H1 (cell line): ENCODE data around the gene TNFRSF11A. TPM values are rescaled to one million over a fixed set of nuclear protein-coding genes. Genes with fewer than 3 reads are reported as not detected.

Experiments used
- CTCF ChIA-PET: fragments of 300-600 bp; sonication (Branson Sonifier 250); formaldehyde crosslinking; loops from one replicate; lab custom pipeline; 2021; ENCODE audit not compliant: partially characterized antibody; lab: Charles Lee
- POLR2A ChIA-PET: fragments of 300-600 bp; sonication (Branson Sonifier 250); formaldehyde crosslinking; loops from one replicate; lab custom pipeline; 2021; ENCODE audit warnings: inconsistent platforms; ENCODE audit not compliant: partially characterized antibody; lab: Charles Lee
- DNase-seq, 2 experiments: peaks; one replicate each; pipeline versions ENCODE4 v3.0.0 to v3.0.0-alpha.2; 2010 to 2022; ENCODE audit warnings: low spot score in 2 of 2, low read depth in 1 of 2, mixed read lengths in 1 of 2
- FAIRE-seq: peaks from 2 replicates; lab custom pipeline; 2011; peaks lifted over from hg19 to GRCh38; lab: Jason Lieb, UNC
- H2AFZ ChIP-seq: 2 replicates; pipeline ENCODE4 v1.8.1; 2012; ENCODE audit warnings: low read length, inconsistent platforms
- H2AK5ac ChIP-seq: 2 replicates; pipeline ENCODE4 v1.6.1; 2013; ENCODE audit warnings: low read depth, low read length
- H2BK120ac ChIP-seq: replicated peaks from 2 replicates; pipeline ENCODE3; 2013; ENCODE audit warnings: low read depth, low read length, inconsistent platforms
- H2BK12ac ChIP-seq: 2 replicates; pipeline ENCODE4 v1.6.1; 2013; ENCODE audit warnings: low read depth, low read length
- H2BK15ac ChIP-seq: 2 replicates; pipeline ENCODE4 v1.6.1; 2013; ENCODE audit warnings: low read length
- H2BK20ac ChIP-seq: 2 replicates; pipeline ENCODE4 v1.6.1; 2013; ENCODE audit warnings: low read length
- H2BK5ac ChIP-seq: 2 replicates; pipeline ENCODE4 v1.6.1; 2013; ENCODE audit warnings: low read depth, low read length
- H3K14ac ChIP-seq: 2 replicates; pipeline ENCODE4 v1.6.1; 2013; ENCODE audit warnings: inconsistent platforms; ENCODE audit not compliant: insufficient read length
- H3K18ac ChIP-seq: 2 replicates; pipeline ENCODE4 v1.6.1; 2013; ENCODE audit warnings: low read length; ENCODE audit errors: extremely low read depth
- H3K23ac ChIP-seq: 2 replicates; pipeline ENCODE4 v1.6.1; 2013; ENCODE audit warnings: inconsistent platforms; ENCODE audit not compliant: insufficient read length
- H3K23me2 ChIP-seq: 2 replicates; pipeline ENCODE4 v1.6.1; 2013; ENCODE audit warnings: low read depth, low read length
- H3K27ac ChIP-seq: 2 replicates; pipeline ENCODE4 v1.6.1; 2011; ENCODE audit warnings: low read depth, low read length, inconsistent platforms
- H3K27me3 ChIP-seq, 4 experiments: replicated peaks in 1 of 4; 1 replicate in 1 of 4; 2 replicates in 3 of 4; pipeline versions ENCODE4 v1.6.1 to v1.8.1; 2011 to 2013; ENCODE audit warnings: low read length in 3 of 4, mild to moderate bottlenecking in 3 of 4, inconsistent platforms in 2 of 4, mixed read lengths in 2 of 4, moderate library complexity in 1 of 4; ENCODE audit not compliant: control insufficient read depth in 3 of 4, insufficient read depth in 3 of 4; ENCODE audit errors: extremely low read depth in 1 of 4
- H3K36me3 ChIP-seq, 4 experiments: 2 replicates each; pipeline versions ENCODE4 v1.6.1 to v1.8.1; 2011 to 2013; ENCODE audit warnings: mild to moderate bottlenecking in 4 of 4, low read length in 3 of 4, moderate library complexity in 2 of 4, control low read depth in 1 of 4, inconsistent platforms in 1 of 4; ENCODE audit not compliant: insufficient read depth in 4 of 4, control insufficient read depth in 2 of 4
- H3K4ac ChIP-seq: replicated peaks from 2 replicates; pipeline ENCODE3; 2013; ENCODE audit warnings: low read length, low read depth, mixed read lengths, inconsistent platforms; ENCODE audit not compliant: insufficient read length
- H3K4me1 ChIP-seq, 4 experiments: replicated peaks in 1 of 4; 1 replicate in 1 of 4; 2 replicates in 3 of 4; pipeline versions ENCODE4 v1.6.1 to v1.8.1; 2011 to 2013; ENCODE audit warnings: low read length in 3 of 4, inconsistent platforms in 2 of 4, mixed read lengths in 1 of 4; ENCODE audit not compliant: insufficient read depth in 4 of 4, control insufficient read depth in 3 of 4
- H3K4me2 ChIP-seq, 2 experiments: 2 replicates each; pipeline versions ENCODE4 v1.6.1 to v1.8.1; 2011 to 2013; ENCODE audit warnings: low read depth in 2 of 2, low read length in 2 of 2, control low read depth in 1 of 2, inconsistent platforms in 1 of 2, mild to moderate bottlenecking in 1 of 2; ENCODE audit not compliant: insufficient read depth in 1 of 2
- H3K4me3 ChIP-seq, 4 experiments: fragments of 200-600, 300-600 bp in 1 of 4; sonication (generic), shearing (Covaris generic), sonication (Bioruptor Twin) in 1 of 4; 2 replicates each; pipeline versions ENCODE4 v1.5.1 to v1.8.1; 2011 to 2016; ENCODE audit warnings: low read length in 4 of 4, low read depth in 3 of 4, control low read depth in 2 of 4, inconsistent platforms in 2 of 4, mild to moderate bottlenecking in 2 of 4, mixed read lengths in 1 of 4, moderate library complexity in 1 of 4; ENCODE audit not compliant: insufficient read depth in 2 of 4; ENCODE audit errors: extremely low read depth in 1 of 4
- H3K56ac ChIP-seq: replicated peaks from 2 replicates; pipeline ENCODE3; 2013; ENCODE audit warnings: low read depth, mild to moderate bottlenecking, mixed read lengths, low read length, inconsistent platforms; ENCODE audit not compliant: insufficient read length
- H3K79me1 ChIP-seq: 2 replicates; pipeline ENCODE4 v1.6.1; 2013; ENCODE audit warnings: low read depth, low read length, control low read depth
- H3K79me2 ChIP-seq, 2 experiments: 2 replicates each; pipeline versions ENCODE4 v1.6.1 to v1.8.1; 2012 to 2013; ENCODE audit warnings: low read length in 2 of 2, mild to moderate bottlenecking in 2 of 2, inconsistent platforms in 1 of 2; ENCODE audit not compliant: insufficient read depth in 2 of 2, control insufficient read depth in 1 of 2
- H3K9ac ChIP-seq, 4 experiments: replicated peaks in 1 of 4; 1 replicate in 1 of 4; 2 replicates in 3 of 4; pipeline versions ENCODE4 v1.6.1 to v1.8.1; 2011 to 2013; ENCODE audit warnings: low read depth in 3 of 4, low read length in 3 of 4, control low read depth in 2 of 4, mild to moderate bottlenecking in 2 of 4, moderate library complexity in 2 of 4, inconsistent platforms in 1 of 4; ENCODE audit errors: extremely low read depth in 1 of 4
- H3K9me3 ChIP-seq, 2 experiments: 2 replicates each; pipeline versions ENCODE4 v1.6.1 to v1.8.1; 2012 to 2013; ENCODE audit warnings: mild to moderate bottlenecking in 2 of 2, moderate library complexity in 2 of 2, control low read depth in 1 of 2, inconsistent platforms in 1 of 2, low read depth in 1 of 2, low read length in 1 of 2, mixed read lengths in 1 of 2; ENCODE audit not compliant: insufficient read depth in 2 of 2
- H4K20me1 ChIP-seq, 2 experiments: replicated peaks in 1 of 2; 2 replicates each; pipeline versions ENCODE3 to v1.8.1; 2011 to 2013; ENCODE audit warnings: inconsistent platforms in 2 of 2, low read length in 2 of 2, mild to moderate bottlenecking in 1 of 2; ENCODE audit not compliant: insufficient read depth in 2 of 2, control insufficient read depth in 1 of 2
- H4K5ac ChIP-seq: 2 replicates; pipeline ENCODE4 v1.6.1; 2013; ENCODE audit warnings: low read length, low read depth, mixed read lengths, inconsistent platforms; ENCODE audit not compliant: insufficient read length
- H4K8ac ChIP-seq: 2 replicates; pipeline ENCODE4 v1.8.0; 2013; ENCODE audit warnings: mild to moderate bottlenecking, moderate library complexity, low read length, inconsistent platforms; ENCODE audit not compliant: insufficient read depth; ENCODE audit errors: extremely low read depth
- H4K91ac ChIP-seq: replicated peaks from 2 replicates; pipeline ENCODE3; 2013; ENCODE audit warnings: low read length, mixed read lengths, inconsistent platforms; ENCODE audit not compliant: insufficient read length
- KDM4A ChIP-seq: IDR thresholded peaks from one replicate; pipeline ENCODE4 v1.7.1; 2012; ENCODE audit warnings: low read depth, mild to moderate bottlenecking, moderate library complexity, low read length, inconsistent platforms; ENCODE audit not compliant: severe bottlenecking
- NANOG ChIP-seq: IDR thresholded peaks from 2 replicates; pipeline ENCODE4 v1.6.1; 2011; ENCODE audit warnings: low read length, low read depth, mild to moderate bottlenecking, inconsistent platforms; ENCODE audit not compliant: insufficient read depth, poor library complexity, severe bottlenecking
- POLR2A ChIP-seq, 2 experiments: IDR thresholded peaks; 1 replicate in 1 of 2; 2 replicates in 1 of 2; pipeline ENCODE4 v1.6.1; 2011; ENCODE audit warnings: low read depth in 2 of 2, low read length in 2 of 2, mild to moderate bottlenecking in 2 of 2; ENCODE audit errors: control extremely low read depth in 1 of 2
- POLR2AphosphoS5 ChIP-seq: IDR thresholded peaks from 2 replicates; pipeline ENCODE4 v1.6.1; 2011; ENCODE audit warnings: low read depth, low read length
- SAP30 ChIP-seq: fragments of 300-600 bp; sonication (generic); IDR thresholded peaks from 2 replicates; pipeline ENCODE4 v1.7.1; 2012; ENCODE audit warnings: low read length, moderate library complexity, mild to moderate bottlenecking, inconsistent platforms; ENCODE audit not compliant: insufficient read depth, insufficient replicate concordance
- SIN3A ChIP-seq, 2 experiments: IDR thresholded peaks in 1 of 2; conservative IDR thresholded peaks in 1 of 2; 2 replicates each; pipeline ENCODE4 v1.6.1; 2011 to 2012; ENCODE audit warnings: low read length in 2 of 2, improper control_type of control experiment in 1 of 2, low read depth in 1 of 2, mild to moderate bottlenecking in 1 of 2
- SIRT6 ChIP-seq: IDR thresholded peaks from one replicate; pipeline ENCODE4 v1.7.1; 2012; ENCODE audit warnings: low read length, inconsistent platforms
- SP1 ChIP-seq: IDR thresholded peaks from 2 replicates; pipeline ENCODE4 v1.6.1; 2011; ENCODE audit warnings: low read depth, low read length
- WGBS, 2 experiments: shearing (Covaris generic) in 1 of 2; methylation state at CpG; one replicate each; pipeline versions ENCODE4 v1.1.6 to v1.1.7; 2013 to 2015; ENCODE audit warnings: low lambda C conversion rate in 2 of 2, mixed read lengths in 2 of 2, inconsistent platforms in 1 of 2, low coverage in 1 of 2, missing lambda C conversion rate in 1 of 2; ENCODE audit not compliant: insufficient replicate concordance in 2 of 2, insufficient coverage in 1 of 2, insufficient read length in 1 of 2; ENCODE audit errors: extremely low coverage in 1 of 2, missing lambda C conversion rate in 1 of 2; 5-methylcytosine and 5-hydroxymethylcytosine counted together
- polyA plus RNA-seq, 7 experiments: library from polyadenylated mRNA; depleted of rRNA in 3 of 7; stranded (reverse) in 5 of 7; unstranded in 2 of 7; fragments of >200 nt in 5 of 7; fragments of 200-250 nt in 2 of 7; gene quantifications; 1 replicate in 5 of 7; 2 replicates in 1 of 7; 4 replicates in 1 of 7; pipeline versions ENCODE4 v1.2.1 to v1.2.3, GENCODE V29; 2011 to 2013; ENCODE audit warnings: missing spikeins in 2 of 7, mixed read lengths in 2 of 7
- total RNA-seq: library from RNA; stranded (reverse); fragmentation: NEBNext Ultra II Directional; extraction: Animal tissue kit (Norgen Biotek cat#: 25700); gene quantifications from 2 replicates; pipeline ENCODE4 v1.2.1, GENCODE V29; 2021

Gene TNFRSF11A
- total and polyA plus RNA-seq, 2 of the 8 experiments (the other 6 are each of a cell fraction or from before 2014, with no cell fraction given), result 8.7 to 10.6 TPM

DNA sequence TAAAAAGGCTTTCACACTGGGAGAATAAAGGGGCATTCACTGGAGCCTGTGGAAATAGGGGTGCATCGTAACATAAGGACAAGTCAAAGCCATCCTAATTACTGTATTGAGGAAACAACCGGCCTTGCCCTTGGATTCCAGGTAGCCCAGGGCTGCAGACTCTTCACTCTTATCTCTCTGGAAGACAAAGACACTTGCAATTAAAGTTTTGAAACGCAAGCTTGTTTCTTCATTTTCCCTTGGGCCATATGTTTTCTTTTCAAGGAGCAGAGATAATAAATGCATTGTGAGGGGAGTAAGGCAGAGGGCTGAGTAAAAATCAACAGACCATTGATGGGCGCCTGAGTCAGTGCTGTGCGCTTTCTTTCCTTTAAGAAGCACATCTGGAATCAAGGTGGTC, 11.5 kb downstream of the TNFRSF11A start:
- 87% methylated on average over 5 of the region's 5 CpGs; no CpG with 5 or more reads in 1 of the 2 experiments for WGBS, 2 experiments
- no peak overlapping the region for H2AFZ ChIP-seq
- peaks cover 0 to 43% of the 10 kb centered on the region in 2 experiments; a peak in 2 of 4 replicates for H3K79me2 ChIP-seq
- H3K27ac ChIP-seq, result no peak overlapping the region
- H4K5ac ChIP-seq, result no peak overlapping the region
- no peak overlapping the region for H3K4me3 ChIP-seq
- DNase-seq (peak in 1 of 2 experiments; percentile 23), FAIRE-seq (no peak)
- H3K4ac ChIP-seq, result no peak overlapping the region
- H4K20me1 ChIP-seq, result no peaks in the 10 kb centered on the region
- H3K18ac ChIP-seq, result no peak overlapping the region
- no peak overlapping the region for H4K91ac ChIP-seq
- TF ChIP-seq SIRT6 (no peak), SP1 (no peak), NANOG (no peak), POLR2AphosphoS5 (no peak), POLR2A (IDR thresholded peaks at IDR 0.05; ENCODE audit: control extremely low read depth in 1 of 2, low read depth in 2 of 2, low read length in 2 of 2) (no peak), SIN3A (conservative IDR thresholded peaks at IDR 0.05 in 1 of 2, IDR thresholded peaks at IDR 0.05 in 1 of 2; ENCODE audit: low read depth in 1 of 2, low read length in 2 of 2) (no peak), SAP30 (no peak), KDM4A (no peak)
- H3K27me3 ChIP-seq, result no peaks in the 10 kb centered on the region
- ChIA-PET CTCF (interaction anchor here (0.6 kb wide), 1 partner anchor 90 kb away, joined by 4 read pairs; no protein-coding TSS in a partner anchor), POLR2A (no interaction called here)
- no peak overlapping the region for H2BK5ac ChIP-seq
- no peak overlapping the region for H2AK5ac ChIP-seq
- H2BK20ac ChIP-seq, result no peak overlapping the region
- no peaks in the 10 kb centered on the region for H3K23me2 ChIP-seq
- H2BK12ac ChIP-seq, result no peak overlapping the region
- no peak overlapping the region for H3K23ac ChIP-seq
- peaks cover 3 to 17% (median 13%) of the 10 kb centered on the region in 4 experiments for H3K4me1 ChIP-seq
- H2BK15ac ChIP-seq, result no peak overlapping the region
- H3K4me2 ChIP-seq, result no peak overlapping the region
- H4K8ac ChIP-seq, result no peak overlapping the region
- H3K79me1 ChIP-seq, result peaks cover 3% of the 10 kb centered on the region; the same call in 1 of the 2 replicates
- no peak overlapping the region for H3K56ac ChIP-seq
- no peaks in the 10 kb centered on the region for H3K36me3 ChIP-seq
- no peak overlapping the region for H3K14ac ChIP-seq
- no peak overlapping the region for H2BK120ac ChIP-seq
- H3K9ac ChIP-seq, result no peak overlapping the region
- no peaks in the 10 kb centered on the region for H3K9me3 ChIP-seq
